ENCODE results near the gene BCL11A. TPM values are rescaled to one million over a fixed set of nuclear protein-coding genes. Genes with fewer than 3 reads are reported as not detected.
"Not testable (repeated sequence)": the region's sequence is repeated elsewhere in the genome, so short reads cannot be mapped to it uniquely, and the experiment has no call there.

BCL11A gene
- total and polyA plus RNA-seq, 5 donors from 2014 or later: 0.17 to 2.0 (median 0.30) TPM; not detected in 1

DNA sequence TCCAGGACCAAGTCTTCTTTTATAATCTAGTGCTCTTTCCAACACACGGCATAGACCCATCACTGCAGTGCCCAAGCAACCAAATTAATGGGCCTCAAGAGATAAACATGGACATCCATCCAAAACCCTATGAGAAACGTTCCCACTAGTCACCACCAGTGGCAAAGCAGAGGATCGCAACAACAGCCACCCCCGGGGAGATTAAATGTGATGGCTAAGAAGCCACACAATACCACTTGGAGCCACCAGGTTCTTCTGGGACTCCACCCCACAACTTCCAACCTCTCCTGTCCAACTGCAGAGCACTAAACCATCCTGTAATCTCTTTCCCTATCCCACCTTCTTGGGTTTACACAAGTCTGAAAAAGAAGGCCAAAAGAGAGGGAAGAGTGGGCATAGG is 123.8 kb downstream of the BCL11A start:
- H3K27ac Mint-ChIP-seq: no peak overlapping the region

DNA sequence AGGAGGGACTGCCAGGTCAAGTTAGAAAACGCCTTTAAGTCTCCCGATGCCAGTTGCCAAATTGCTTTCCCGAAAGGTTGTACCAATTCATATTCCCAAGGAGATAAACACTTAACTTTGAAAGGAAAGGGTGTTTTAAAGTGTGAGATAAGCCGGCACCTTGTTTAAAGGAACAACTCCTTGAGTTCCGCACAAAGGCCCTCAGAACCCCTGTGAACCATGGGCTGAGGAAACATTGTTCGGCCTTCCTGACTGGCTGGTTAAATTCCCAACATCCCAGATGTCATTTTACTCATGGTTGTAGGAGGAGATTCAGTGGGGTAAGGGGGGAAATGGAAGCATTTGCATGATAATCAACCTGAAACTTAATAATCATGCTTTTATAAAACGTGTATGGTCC is 126.6 kb downstream of the BCL11A start:
- ATAC-seq (ENCODE audit: low read depth in 2 of 2) (no peak), DNase-seq (no peak)
- H3K36me3 ChIP-seq (ENCODE audit: control insufficient read depth, insufficient read depth, low read length): no peaks in the 10 kb centered on the region
- H3K27ac ChIP-seq (ENCODE audit: insufficient read depth, low read length, poor library complexity, severe bottlenecking): no peak overlapping the region
- Mint-ChIP-seq H3K27ac (no peak overlapping the region), H3K36me3 (no peaks in the 10 kb centered on the region), H3K27me3 (peaks cover 5% of the 10 kb centered on the region), H3K4me3 (no peak overlapping the region), H3K9me3 (peaks cover 0 to 3% (median 0%) of the 10 kb centered on the region in 7 donors), H3K4me1 (no peaks in the 10 kb centered on the region)
- no peaks in the 10 kb centered on the region for H3K9me3 ChIP-seq (ENCODE audit: control insufficient read depth in 2 of 2, low read length in 2 of 2)
- no peak overlapping the region for H3K4me3 ChIP-seq (ENCODE audit: low read depth, low read length)
- no peaks in the 10 kb centered on the region for H3K4me1 ChIP-seq (ENCODE audit: control insufficient read depth, insufficient read depth, low read length, poor library complexity, severe bottlenecking)
- no peaks in the 10 kb centered on the region for H3K27me3 ChIP-seq (ENCODE audit: control insufficient read depth, insufficient read depth, low read length)

More for the DNA sequence above, 123.8 kb downstream of the BCL11A start:
- Histone ChIP-seq H3K27ac (ENCODE audit: insufficient read depth, low read length, poor library complexity, severe bottlenecking) (no peak overlapping the region), H3K9me3 (ENCODE audit: control insufficient read depth in 2 of 2, low read length in 2 of 2) (no peaks in the 10 kb centered on the region), H3K27me3 (ENCODE audit: control insufficient read depth, insufficient read depth, low read length) (no peaks in the 10 kb centered on the region), H3K4me3 (ENCODE audit: low read depth, low read length) (no peak overlapping the region), H3K36me3 (ENCODE audit: control insufficient read depth, insufficient read depth, low read length) (no peaks in the 10 kb centered on the region), H3K4me1 (ENCODE audit: control insufficient read depth, insufficient read depth, low read length, poor library complexity, severe bottlenecking) (no peaks in the 10 kb centered on the region)
- Mint-ChIP-seq H3K4me1 (no peaks in the 10 kb centered on the region), H3K27me3 (no peaks in the 10 kb centered on the region), H3K4me3 (no peak overlapping the region), H3K9me3 (peaks cover 0 to 4% (median 0%) of the 10 kb centered on the region in 7 donors), H3K36me3 (no peaks in the 10 kb centered on the region)
- ATAC-seq (ENCODE audit: low read depth in 2 of 2): no peak
- no peak for DNase-seq

DNA sequence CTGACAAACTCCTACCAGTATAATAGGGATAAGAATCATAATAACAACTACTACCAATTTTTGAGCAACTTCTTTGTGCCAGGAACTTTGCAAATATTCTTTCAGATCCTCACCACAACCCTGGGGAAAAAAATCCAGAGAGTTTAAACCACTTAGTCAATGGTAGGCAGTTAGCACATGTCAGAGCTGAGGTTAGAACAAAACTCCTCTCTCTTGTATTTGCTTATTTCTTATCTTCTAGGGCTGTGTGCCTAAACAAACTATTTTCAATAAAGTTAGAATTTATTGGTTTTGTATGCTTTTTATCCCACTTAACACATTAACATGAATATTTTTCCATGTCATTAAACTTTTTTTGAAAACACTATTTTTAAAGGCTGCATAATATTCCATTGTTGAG is 127.1 kb downstream of the BCL11A start:
- no peaks in the 10 kb centered on the region for H3K4me1 ChIP-seq (ENCODE audit: control insufficient read depth, insufficient read depth, low read length, poor library complexity, severe bottlenecking)
- ATAC-seq (ENCODE audit: low read depth in 2 of 2) (no peak), DNase-seq (no peak)
- H3K36me3 ChIP-seq (ENCODE audit: control insufficient read depth, insufficient read depth, low read length): no peaks in the 10 kb centered on the region
- no peaks in the 10 kb centered on the region for H3K36me3 Mint-ChIP-seq
- H3K27me3 ChIP-seq (ENCODE audit: control insufficient read depth, insufficient read depth, low read length): no peaks in the 10 kb centered on the region
- peaks cover 5% of the 10 kb centered on the region for H3K27me3 Mint-ChIP-seq
- peaks cover 0 to 3% (median 0%) of the 10 kb centered on the region in 7 donors for H3K9me3 Mint-ChIP-seq
- H3K27ac Mint-ChIP-seq: no peak overlapping the region
- no peak overlapping the region for H3K4me3 Mint-ChIP-seq
- no peak overlapping the region for H3K4me3 ChIP-seq (ENCODE audit: low read depth, low read length)
- no peaks in the 10 kb centered on the region for H3K4me1 Mint-ChIP-seq
- H3K27ac ChIP-seq (ENCODE audit: insufficient read depth, low read length, poor library complexity, severe bottlenecking): no peak overlapping the region
- H3K9me3 ChIP-seq (ENCODE audit: control insufficient read depth in 2 of 2, low read length in 2 of 2): no peaks in the 10 kb centered on the region

DNA sequence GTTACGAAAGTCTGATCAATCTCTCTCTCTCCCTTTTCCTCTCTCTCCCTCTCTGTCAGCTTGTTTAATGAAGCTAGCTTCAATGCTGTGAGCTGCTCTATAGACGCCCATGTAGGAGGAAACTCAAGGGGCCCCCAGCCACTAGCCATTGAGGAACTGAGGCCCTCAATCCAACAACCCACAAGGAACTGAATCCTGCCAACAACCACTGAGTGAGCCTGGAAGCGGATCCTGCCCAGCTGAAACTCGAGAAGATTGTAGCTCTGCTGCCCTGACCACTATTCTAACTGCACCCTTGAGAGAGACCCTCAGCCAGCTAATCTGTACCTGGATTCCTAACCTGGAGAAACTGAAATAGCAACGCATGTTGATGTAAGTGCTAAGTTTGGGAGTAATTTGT is 129.2 kb downstream of the BCL11A start:
- Histone ChIP-seq H3K9me3 (ENCODE audit: control insufficient read depth in 2 of 2, low read length in 2 of 2) (no peaks in the 10 kb centered on the region), H3K27ac (ENCODE audit: insufficient read depth, low read length, poor library complexity, severe bottlenecking) (no peak overlapping the region), H3K27me3 (ENCODE audit: control insufficient read depth, insufficient read depth, low read length) (no peaks in the 10 kb centered on the region), H3K36me3 (ENCODE audit: control insufficient read depth, insufficient read depth, low read length) (no peaks in the 10 kb centered on the region), H3K4me1 (ENCODE audit: control insufficient read depth, insufficient read depth, low read length, poor library complexity, severe bottlenecking) (no peaks in the 10 kb centered on the region), H3K4me3 (ENCODE audit: low read depth, low read length) (no peak overlapping the region)
- Mint-ChIP-seq H3K27ac (no peak overlapping the region), H3K9me3 (peaks cover 0 to 3% (median 0%) of the 10 kb centered on the region in 7 donors), H3K27me3 (peaks cover 5% of the 10 kb centered on the region), H3K36me3 (no peaks in the 10 kb centered on the region), H3K4me3 (no peak overlapping the region), H3K4me1 (no peaks in the 10 kb centered on the region)
- DNase-seq (no peak), ATAC-seq (ENCODE audit: low read depth in 2 of 2) (no peak)

DNA sequence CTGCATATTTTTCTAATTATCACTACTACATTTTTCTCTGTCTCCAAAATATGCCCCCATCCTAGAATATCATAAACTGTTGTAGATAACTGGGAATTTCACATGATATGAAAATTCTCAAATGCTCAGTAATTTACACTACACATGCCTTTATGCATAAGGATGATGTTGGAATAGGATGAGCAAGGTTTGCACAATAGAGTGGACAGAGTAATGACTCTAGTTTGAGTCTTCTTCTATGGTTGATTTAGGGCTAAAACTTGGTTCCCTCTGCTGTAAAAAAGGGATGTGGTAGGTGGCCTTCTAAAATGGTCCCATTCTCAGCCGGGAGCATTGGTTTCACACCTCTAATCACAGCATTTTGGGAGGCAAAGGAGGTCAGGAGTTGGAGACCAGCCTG is 129.9 kb downstream of the BCL11A start:
- no peak overlapping the region for H3K4me3 ChIP-seq (ENCODE audit: low read depth, low read length)
- Mint-ChIP-seq H3K36me3 (no peaks in the 10 kb centered on the region), H3K4me3 (no peak overlapping the region), H3K4me1 (no peaks in the 10 kb centered on the region), H3K27me3 (peaks cover 5% of the 10 kb centered on the region), H3K27ac (no peak overlapping the region), H3K9me3 (peaks cover 0 to 3% (median 0%) of the 10 kb centered on the region in 7 donors)
- no peaks in the 10 kb centered on the region for H3K27me3 ChIP-seq (ENCODE audit: control insufficient read depth, insufficient read depth, low read length)
- H3K4me1 ChIP-seq (ENCODE audit: control insufficient read depth, insufficient read depth, low read length, poor library complexity, severe bottlenecking): no peaks in the 10 kb centered on the region
- no peak overlapping the region for H3K27ac ChIP-seq (ENCODE audit: insufficient read depth, low read length, poor library complexity, severe bottlenecking)
- no peak for DNase-seq
- H3K9me3 ChIP-seq (ENCODE audit: control insufficient read depth in 2 of 2, low read length in 2 of 2): no peaks in the 10 kb centered on the region
- no peak for ATAC-seq (ENCODE audit: low read depth in 2 of 2)
- H3K36me3 ChIP-seq (ENCODE audit: control insufficient read depth, insufficient read depth, low read length): no peaks in the 10 kb centered on the region

DNA sequence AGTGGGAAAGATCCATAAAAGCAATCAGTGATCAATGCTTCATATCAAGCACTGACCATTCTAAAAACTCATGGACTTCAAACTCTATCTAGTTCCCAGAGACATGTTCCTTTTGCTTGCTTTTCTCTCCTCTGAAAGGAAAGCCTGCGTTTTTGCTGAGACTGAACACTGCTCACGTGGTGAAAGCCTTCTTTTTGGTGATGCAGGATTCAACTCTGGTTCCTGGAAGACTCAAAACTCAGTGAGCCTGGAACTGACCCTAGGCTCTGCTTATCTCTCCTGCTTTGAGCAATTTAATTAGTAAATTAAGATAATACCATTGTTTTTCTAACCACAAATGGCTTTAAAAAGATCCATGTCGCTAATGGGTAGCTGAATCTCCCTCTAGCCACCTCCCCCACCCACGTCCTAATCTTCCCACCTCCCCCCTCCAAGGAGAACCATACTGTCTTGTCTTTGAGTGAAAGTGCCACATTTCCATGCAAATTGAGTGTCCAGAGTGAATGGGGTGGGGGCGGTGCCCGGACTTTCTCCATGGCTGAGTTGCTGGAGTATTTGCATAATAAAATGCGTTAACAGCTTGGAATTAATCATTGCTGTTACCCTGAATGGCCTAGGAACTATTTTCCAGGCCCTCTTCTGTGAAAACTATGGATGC is 130.5 kb downstream of the BCL11A start:
- H3K4me1 Mint-ChIP-seq: no peaks in the 10 kb centered on the region
- H3K36me3 Mint-ChIP-seq: no peaks in the 10 kb centered on the region
- peaks cover 5% of the 10 kb centered on the region for H3K27me3 Mint-ChIP-seq
- H3K9me3 Mint-ChIP-seq: peaks cover 0 to 3% (median 0%) of the 10 kb centered on the region in 7 donors
- no peak overlapping the region for H3K27ac Mint-ChIP-seq
- no peak for ATAC-seq (ENCODE audit: low read depth in 2 of 2)
- H3K4me3 Mint-ChIP-seq: no peak overlapping the region
- no peak for DNase-seq
- H3K36me3 ChIP-seq (ENCODE audit: control insufficient read depth, insufficient read depth, low read length): no peaks in the 10 kb centered on the region
- no peaks in the 10 kb centered on the region for H3K27me3 ChIP-seq (ENCODE audit: control insufficient read depth, insufficient read depth, low read length)
- no peaks in the 10 kb centered on the region for H3K9me3 ChIP-seq (ENCODE audit: control insufficient read depth in 2 of 2, low read length in 2 of 2)
- no peak overlapping the region for H3K4me3 ChIP-seq (ENCODE audit: low read depth, low read length)
- H3K27ac ChIP-seq (ENCODE audit: insufficient read depth, low read length, poor library complexity, severe bottlenecking): no peak overlapping the region
- H3K4me1 ChIP-seq (ENCODE audit: control insufficient read depth, insufficient read depth, low read length, poor library complexity, severe bottlenecking): no peaks in the 10 kb centered on the region

DNA sequence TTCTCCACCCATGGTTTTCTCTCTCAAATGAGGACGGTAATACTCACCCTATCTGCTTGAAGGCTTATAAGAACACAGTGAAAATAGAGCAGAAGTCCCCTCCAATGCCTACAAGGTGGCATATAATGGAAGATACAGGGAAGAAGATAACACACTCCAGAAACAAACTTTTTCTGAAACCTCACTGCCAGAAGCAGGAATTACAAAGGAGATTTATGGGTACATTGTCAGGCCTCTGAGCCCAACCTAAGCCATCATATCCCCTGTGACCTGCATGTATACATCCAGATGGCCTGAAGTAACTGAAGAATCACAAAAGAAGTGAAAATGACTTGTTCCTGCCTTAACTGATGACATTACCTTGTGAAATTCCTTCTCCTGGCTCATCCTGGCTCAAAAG is 136.2 kb downstream of the BCL11A start:
- not testable (repeated sequence) for H3K4me3 Mint-ChIP-seq

DNA sequence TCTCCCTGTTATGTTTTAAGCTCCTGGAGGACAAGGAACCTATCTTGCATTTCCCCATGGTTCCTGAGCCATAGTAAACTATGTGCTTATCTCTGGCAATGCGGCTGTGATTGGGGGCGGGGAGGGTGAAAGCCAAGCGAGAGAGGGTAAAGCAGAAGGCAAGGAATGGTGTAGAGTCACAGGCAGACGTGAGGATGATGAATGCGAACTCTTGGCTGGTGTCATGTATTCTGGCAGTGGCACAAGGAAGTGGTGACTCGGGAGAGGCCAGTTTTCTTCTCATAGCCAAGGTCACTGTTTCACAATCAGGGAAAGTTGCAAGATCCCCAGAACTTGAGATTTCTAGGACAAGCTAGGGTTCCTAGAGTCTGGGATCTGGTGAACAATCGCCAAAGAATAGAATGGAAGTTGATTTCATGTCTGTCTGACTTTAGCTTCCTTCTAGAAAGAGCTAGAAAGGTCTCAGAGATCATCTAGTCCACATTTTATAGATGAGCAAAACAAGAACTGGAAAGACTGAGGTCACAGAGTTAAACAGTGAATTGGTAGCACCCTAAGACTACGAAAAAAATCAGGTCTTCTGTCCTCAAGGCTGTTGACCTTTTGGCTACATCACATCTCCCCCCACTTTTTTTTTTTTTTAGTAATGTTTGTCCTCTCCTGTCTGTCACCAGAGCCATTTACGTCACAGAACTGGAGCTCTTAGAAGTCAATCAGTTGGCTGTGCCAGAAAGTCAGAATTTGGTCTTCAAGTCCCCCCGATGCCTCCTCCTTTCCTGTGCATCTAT is 137.0 kb downstream of the BCL11A start:
- H3K4me1 ChIP-seq (ENCODE audit: control insufficient read depth, insufficient read depth, low read length, poor library complexity, severe bottlenecking): no peaks in the 10 kb centered on the region
- DNase-seq: no peak
- no peak overlapping the region for H3K27ac ChIP-seq (ENCODE audit: insufficient read depth, low read length, poor library complexity, severe bottlenecking)
- Mint-ChIP-seq H3K27me3 (peaks cover 4% of the 10 kb centered on the region), H3K4me1 (no peaks in the 10 kb centered on the region), H3K9me3 (peaks cover 0 to 2% (median 0%) of the 10 kb centered on the region in 7 donors), H3K27ac (no peak overlapping the region), H3K36me3 (no peaks in the 10 kb centered on the region), H3K4me3 (no peak overlapping the region)
- H3K36me3 ChIP-seq (ENCODE audit: control insufficient read depth, insufficient read depth, low read length): no peaks in the 10 kb centered on the region
- no peaks in the 10 kb centered on the region for H3K27me3 ChIP-seq (ENCODE audit: control insufficient read depth, insufficient read depth, low read length)
- no peak for ATAC-seq (ENCODE audit: low read depth in 2 of 2)
- no peak overlapping the region for H3K4me3 ChIP-seq (ENCODE audit: low read depth, low read length)
- no peaks in the 10 kb centered on the region for H3K9me3 ChIP-seq (ENCODE audit: control insufficient read depth in 2 of 2, low read length in 2 of 2)

More for the DNA sequence above, 136.2 kb downstream of the BCL11A start:
- H3K9me3 ChIP-seq (ENCODE audit: control insufficient read depth in 2 of 2, low read length in 2 of 2); H3K36me3 ChIP-seq (ENCODE audit: control insufficient read depth, insufficient read depth, low read length); H3K27ac ChIP-seq (ENCODE audit: insufficient read depth, low read length, poor library complexity, severe bottlenecking); H3K27me3 Mint-ChIP-seq; H3K4me3 ChIP-seq (ENCODE audit: low read depth, low read length); H3K27ac Mint-ChIP-seq; ATAC-seq (ENCODE audit: low read depth in 2 of 2); H3K4me1 Mint-ChIP-seq; H3K27me3 ChIP-seq (ENCODE audit: control insufficient read depth, insufficient read depth, low read length); H3K4me1 ChIP-seq (ENCODE audit: control insufficient read depth, insufficient read depth, low read length, poor library complexity, severe bottlenecking); DNase-seq; H3K9me3 Mint-ChIP-seq; H3K36me3 Mint-ChIP-seq: not testable (repeated sequence)

Data from CD4-positive, CD25-positive, alpha-beta regulatory T cell (primary cell).